Adipose tissue (tissue), 3 donors: Measurements from ENCODE around the gene TGM5. TPM values are rescaled to one million over a fixed set of nuclear protein-coding genes. Genes with fewer than 3 reads are reported as not detected.
"Not testable (repeated sequence)": the region's sequence is repeated elsewhere in the genome, so short reads cannot be mapped to it uniquely, and the experiment has no call there.

ENCODE experiments used
- H3K27ac ChIP-seq: one replicate; pipeline ENCODE4 v1.5.1; 2013; ENCODE audit warnings: low read depth, low read length
- WGBS, 3 donors: extraction: QIAGEN DNeasy Blood & Tissue Kit; methylation state at CpG; one replicate each; pipeline ENCODE4 v1.1.7; 2013; 5-methylcytosine and 5-hydroxymethylcytosine counted together
- polyA plus RNA-seq, 3 donors: library from polyadenylated mRNA; stranded (reverse); fragments of 200-250 nt; gene quantifications; one replicate each; pipeline ENCODE4 v1.2.3, GENCODE V29; 2013
- donor health status: healthy with polysubstance abuse.
- donor health status: Bipolar disorder and iron deficiency.
- donor health status: healthy.

Gene TGM5
- polyA plus RNA-seq, 3 donors = 0.06 to 4.9 TPM; not detected in 1

DNA sequence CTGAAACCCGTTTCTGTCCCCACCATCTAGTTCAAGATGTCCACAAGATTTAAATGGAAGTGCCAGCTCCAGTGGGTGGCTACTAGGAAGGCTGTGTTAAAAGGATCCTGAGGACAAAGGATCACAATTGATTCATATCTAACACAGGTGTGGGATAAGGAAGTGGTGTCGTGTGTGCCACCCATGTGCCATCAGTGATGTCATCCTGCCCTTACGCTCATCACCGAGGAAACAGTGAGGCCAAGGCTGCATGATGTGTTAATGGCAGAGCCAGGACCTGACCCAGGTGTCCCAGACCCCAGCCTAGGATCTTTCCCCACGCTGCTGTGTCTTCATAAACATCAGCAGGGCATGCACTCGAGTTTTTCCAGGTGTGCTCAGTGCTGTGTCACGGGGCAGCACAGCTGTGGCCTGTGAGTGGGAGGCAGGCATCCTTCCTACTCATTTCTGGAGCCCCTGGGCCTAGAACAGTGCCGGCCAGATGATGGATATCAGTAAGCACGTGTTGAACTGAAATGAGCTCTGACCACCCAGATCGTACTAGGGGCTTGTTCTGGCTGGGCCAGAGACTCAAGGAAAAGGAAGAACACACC is 10.6 kb upstream of the TGM5 start:
- WGBS, 3 donors = 66 to 74% (median 71%) methylated on average over 10 of the region's 10 CpGs
- H3K27ac ChIP-seq = no peak overlapping the region

DNA sequence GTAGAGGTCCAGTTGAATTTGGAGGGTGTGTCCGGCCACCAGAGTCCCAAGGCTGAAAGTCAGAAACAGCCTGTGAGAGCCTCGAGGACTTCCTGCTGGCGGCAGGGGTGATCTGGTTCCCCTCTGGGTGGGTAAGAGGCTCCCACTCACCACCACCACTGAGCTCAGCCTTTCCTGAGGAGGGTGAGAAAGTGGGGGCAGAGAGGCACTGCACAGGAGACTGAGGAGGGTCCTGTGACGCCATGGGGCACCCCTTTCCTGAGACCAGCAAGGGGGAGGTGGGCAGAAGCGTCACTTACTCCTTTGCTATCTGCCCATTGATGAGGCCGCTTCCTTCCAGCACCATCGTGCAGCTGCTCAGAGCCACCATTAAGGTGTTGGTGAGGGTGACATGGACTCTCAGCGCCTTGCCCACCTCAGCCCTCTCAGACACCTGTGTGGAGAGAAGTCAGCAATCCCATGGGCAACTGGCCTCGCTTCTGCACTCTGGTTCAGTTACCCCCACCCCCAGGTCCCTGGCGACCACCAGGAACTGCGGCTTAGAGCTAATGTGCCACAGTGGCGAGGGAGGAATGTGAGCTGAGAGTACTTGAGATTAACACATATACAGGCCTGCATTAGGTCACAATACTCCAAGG is 10.0 kb upstream of the TGM5 start:
- WGBS, 3 donors = 67 to 77% (median 73%) methylated on average over 12 of the region's 12 CpGs
- H3K27ac ChIP-seq = no peak overlapping the region

DNA sequence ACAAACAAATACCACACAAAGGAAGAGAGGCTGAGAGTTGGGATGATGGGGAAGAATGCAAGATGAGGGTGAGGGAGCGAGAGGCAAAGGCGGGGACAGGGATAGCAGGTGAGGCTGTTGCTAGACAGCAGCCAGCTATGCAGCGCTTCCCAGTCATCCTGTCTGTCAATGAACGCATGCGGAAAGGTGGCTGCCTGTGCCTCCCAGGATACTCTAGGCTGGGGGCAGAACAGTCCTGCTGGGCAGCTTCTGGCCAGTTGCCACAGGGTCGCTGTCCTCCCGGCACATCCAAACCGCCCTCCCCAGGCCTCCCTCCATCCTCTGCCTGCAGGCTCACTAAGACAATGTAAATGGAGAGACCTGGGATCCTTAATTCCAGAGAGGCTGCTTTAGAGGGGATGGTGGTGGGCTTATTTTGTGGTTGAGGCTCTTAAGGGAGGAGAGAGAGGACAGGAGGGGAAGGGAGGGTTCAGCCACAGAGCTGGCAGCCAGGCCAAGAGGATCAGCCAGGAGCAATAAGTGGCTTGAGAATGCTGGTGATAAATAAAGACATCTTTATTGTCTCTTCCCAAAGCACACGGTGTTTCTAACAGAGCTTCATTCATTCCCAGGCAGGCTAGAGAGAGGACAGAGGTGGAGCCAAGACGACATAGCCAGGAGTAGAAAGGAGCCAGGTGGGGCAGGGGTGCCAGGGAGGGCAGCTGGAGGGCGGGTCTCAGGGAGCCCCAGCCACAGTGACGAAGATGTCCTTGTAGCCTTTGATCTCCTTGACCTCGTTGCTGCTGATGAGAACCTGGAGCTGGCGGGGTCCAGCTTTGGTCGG is 9.2 kb upstream of the TGM5 start:
- H3K27ac ChIP-seq = no peak overlapping the region
- WGBS, 3 donors = 60 to 75% (median 71%) methylated on average over 15 of the region's 15 CpGs

DNA sequence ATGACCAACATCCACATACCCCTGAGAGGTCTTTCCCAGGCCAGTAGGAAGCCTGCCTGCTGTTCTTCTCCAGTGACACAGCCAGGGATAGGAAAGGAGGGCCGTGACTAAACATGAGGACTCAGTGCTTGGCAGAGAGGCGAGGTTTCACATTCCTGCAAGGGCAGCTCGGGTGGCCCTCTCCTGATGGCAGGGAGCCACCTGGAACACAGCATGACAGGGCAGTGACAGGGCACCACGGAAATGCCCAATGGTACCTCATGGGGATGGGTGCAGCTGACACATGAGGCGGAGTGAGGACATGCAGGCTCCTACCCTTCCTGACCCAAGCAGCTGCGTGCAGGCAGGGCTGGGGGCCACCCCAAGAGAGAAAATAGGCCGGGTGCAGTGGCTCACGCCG is 7.4 kb upstream of the TGM5 start:
- WGBS, 3 donors = 41 to 76% (median 67%) methylated on average over 9 of the region's 9 CpGs
- H3K27ac ChIP-seq = no peak overlapping the region

DNA sequence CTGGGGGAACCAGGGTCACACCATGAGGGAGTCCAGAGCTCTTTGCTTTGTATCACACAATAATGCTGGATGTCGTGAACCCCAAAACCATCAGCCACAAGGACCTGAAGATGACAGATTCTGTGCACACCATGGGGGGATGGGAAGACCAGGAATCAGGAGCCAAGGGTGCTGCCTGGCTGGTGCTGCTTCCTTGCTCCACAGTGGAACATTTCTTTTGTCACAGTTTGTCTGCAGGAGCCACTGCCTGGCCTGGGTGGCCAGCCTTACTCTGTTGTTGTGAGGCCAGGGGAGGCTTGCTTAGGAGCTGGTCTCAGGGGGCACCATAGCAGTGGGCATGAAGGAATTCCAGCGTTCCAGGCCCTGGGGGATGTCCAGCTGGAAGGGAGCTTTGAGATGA is 6.5 kb upstream of the TGM5 start:
- no peak overlapping the region for H3K27ac ChIP-seq
- whole genome bisulfite sequencing, 3 donors = 75 to 90% (median 77%) methylated on average over 2 of the region's 2 CpGs

DNA sequence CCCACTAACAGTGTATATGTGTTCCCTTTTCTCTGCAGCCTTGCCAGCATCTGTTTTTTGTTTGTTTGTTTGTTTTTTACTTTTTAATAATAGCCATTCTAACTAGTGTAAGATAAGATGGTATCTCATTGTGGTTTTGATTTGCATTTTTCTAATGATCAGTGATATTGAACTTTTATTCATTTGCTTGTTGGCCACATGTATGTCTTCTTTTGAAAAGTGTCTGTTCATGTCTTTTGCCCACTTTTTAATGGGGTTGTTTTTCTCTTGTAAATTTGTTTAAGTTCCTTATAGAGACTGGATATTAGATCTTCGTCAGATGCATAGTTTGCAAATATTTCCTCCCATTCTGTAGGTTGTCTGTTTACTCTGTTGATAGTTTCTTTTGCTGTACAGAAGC is 5.2 kb upstream of the TGM5 start:
- not testable (repeated sequence) for H3K27ac ChIP-seq
- WGBS, 3 donors = 79 to 100% (median 87%) methylated on average over 1 of the region's 1 CpG

DNA sequence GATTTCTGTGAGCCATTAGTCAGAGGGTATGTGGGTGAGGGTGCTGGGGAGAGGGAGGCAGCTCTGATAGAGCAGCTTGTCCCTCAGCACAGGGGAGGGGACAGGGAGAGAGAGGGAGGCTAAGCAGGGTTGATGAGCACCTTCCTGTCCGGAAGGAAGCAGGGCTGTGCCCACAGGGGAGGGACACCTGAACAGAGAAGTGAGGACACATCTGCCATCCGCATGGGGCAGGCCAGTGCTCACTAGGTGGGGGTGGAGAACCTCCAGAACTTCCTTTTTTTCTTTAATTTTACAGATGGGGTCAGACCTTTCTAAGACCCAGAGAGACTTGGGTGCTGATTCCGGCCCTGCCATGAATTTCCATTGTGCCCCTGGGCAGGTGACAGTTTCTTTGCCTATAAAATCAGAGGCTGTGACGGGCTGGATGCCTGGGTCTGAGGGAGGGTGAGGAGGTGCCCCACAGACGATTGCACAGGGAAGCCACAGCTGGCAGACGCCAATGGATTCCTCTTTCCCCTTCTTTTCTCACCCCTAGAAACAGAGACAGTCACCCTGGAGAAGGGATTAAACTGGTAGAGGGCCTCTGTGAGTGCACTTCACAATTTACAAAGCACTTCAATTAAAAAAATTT is 4.1 kb upstream of the TGM5 start:
- WGBS, 3 donors = 33 to 55% (median 33%) methylated on average over 6 of the region's 6 CpGs
- H3K27ac ChIP-seq = no peak overlapping the region

DNA sequence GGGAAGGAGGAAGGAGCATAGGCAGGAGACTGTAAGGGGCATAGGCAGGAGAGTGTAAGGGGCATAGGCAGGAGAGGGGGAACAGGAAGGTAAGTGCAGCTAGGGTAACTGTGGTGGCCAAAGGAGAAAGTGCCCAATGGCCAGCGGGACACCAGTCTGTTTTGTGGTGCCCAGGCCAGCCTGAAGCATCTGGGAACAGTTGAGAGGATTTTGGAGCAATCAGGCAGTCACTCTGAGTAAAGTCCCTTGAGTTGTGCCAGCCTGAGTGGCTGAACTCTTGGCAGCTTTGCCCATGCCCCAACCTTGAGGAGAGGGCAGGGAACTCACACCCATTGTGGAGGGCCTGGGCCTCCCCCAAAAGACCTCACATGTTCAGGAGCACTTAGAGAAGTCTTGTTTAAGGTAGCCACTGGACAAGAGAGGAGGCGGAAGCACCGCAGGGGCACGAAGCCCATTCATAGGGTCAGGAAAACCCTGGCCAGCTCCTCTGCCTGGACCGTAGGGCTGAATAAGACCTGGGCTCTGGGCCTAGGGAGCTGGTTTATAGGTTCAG is 3.5 kb upstream of the TGM5 start:
- H3K27ac ChIP-seq = no peak overlapping the region
- WGBS, 3 donors = 74 to 77% (median 75%) methylated on average over 5 of the region's 5 CpGs

DNA sequence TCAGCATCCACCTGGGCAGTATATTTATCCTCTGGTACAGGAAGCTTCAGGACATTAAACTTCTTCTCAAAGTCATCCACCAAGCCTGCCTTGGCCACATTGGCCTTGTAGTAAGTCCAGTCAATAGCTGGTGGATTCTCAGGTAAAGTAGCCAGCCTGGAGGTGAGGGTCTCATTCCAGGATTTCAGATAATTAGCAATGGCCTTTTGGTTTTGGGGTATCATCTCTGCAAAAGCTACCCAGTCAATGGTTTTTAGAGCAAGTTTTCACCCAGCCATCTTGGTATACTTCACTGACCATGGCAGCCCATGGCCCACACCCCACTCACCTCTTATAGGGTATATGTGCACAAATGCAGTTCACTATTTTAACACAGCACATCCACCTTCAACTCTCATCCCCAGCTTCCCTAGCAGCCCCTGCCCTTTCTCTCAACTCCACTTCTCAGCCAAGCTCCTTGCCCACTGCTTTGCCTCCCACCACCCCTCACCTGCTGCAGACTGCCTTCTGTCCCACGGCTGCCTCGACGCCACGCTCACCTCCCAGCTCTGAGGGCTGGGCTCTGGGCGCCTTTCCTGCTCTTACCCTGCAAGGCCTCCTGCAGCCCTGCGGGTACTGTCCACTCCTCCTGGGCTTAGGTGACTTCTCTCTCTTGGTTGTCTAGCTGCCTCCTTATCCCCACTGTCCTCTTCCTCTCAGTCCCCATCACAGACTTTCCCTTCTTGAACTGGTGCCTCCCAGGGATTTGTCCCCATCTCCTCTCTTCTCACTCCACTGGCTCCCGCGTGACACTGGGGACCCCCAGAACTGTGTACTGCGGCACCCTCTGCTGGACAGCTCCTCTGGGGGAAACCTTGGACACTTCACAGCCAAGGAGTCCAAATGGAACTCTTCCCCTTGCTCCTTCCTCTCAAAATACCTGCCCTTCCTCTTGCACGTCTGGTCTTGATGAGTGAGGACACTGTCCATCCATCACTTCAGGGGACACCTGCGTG is 1.7 kb upstream of the TGM5 start:
- WGBS, 3 donors = 43 to 60% (median 54%) methylated on average over 11 of the region's 11 CpGs
- no peak overlapping the region for H3K27ac ChIP-seq

DNA sequence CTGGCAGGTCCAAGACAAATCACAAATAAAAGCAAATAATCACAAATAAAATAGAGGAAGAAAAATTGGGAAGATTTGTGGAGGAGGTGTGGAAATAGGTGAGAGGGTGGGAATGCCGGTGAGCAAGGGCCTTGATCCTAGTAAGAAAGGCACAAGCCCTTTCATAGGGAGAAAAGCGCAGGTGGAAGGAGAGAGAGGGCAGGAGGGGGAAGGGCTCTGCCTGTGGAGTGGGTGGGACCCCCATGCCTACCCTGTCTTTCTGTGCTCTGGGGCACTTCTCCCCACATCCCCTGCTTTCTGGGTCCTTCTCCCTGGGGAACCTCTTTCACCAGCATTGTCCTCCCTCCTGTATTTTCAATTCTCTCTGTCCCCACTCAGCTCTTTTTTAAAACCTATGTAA is 711 bp upstream of the TGM5 start:
- 87 to 95% (median 92%) methylated on average over 2 of the region's 2 CpGs for WGBS, 3 donors
- no peak overlapping the region for H3K27ac ChIP-seq

DNA sequence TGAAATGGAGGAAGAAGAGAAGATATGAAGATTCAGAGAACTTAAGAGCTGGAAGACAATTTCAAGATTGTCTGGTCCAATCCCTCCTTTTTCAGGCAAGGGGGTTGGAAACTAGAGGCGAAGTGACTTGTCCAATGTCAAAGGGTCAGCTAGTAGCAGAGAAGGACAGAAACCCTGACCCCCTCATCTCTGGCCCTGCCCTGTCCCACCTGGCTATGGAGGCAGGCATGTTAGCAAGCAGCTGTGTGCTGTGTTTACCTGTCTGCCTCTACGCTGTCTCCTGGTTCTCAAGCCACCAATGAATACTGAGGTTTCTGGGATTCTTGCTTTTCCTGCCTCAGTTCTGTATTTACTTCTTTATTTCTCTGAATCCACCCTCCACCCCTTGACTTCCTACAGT is 342 bp downstream of the TGM5 start:
- WGBS, 3 donors = 86 to 97% (median 92%) methylated on average over 2 of the region's 2 CpGs

DNA sequence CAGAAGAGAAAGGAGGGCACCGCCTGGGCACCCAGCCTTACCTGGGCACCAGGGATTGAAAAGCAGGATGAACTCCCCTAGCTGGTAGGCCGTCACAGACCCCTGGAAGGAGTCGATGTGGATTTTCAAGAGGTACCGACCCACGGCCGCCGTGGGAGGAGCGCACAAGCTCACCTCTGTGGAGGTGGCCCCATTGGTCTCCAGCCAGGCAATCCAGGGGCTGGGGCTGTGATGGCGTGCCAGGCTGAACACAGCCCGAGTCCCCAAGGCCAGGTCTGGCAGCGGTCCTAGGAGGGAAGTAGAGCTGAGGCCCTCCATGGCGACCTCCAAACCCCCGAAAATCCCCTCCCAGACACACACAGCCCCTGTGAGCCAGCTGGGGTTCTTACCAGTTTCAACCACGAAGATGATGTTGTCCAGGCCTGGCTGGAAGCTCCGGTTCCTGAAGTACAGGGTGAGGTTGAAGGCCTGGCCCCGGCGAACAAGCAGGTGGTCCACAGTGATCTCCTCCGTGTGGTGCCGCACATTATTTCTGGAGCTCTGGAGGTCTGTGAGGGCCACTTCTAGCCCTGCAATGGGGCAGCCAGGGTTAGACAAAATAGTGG is 6.6 kb downstream of the TGM5 start:
- WGBS, 3 donors = 80 to 91% (median 90%) methylated on average over 19 of the region's 19 CpGs
- no peak overlapping the region for H3K27ac ChIP-seq

More for the DNA sequence above, 342 bp downstream of the TGM5 start:
- no peak overlapping the region for H3K27ac ChIP-seq

DNA sequence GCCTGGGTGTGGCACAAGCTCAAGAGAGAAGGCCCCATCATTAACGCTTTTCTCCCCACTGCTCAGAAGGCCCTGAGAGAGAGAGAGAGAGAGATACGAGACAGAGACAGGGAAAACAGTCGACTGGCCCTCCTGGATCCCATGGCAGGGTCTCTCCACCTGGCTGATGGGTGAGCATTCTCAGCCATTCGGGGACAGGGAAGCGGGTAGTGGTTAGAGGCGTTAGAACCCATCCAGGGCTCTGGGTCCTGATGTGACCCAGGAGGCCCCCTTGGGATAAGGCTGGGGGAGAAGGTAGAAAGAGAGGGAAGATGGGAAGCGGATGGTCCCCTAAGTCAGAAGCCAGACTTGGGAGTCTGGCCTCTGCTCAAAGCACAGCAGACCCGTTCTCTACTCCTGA is 7.9 kb downstream of the TGM5 start:
- 78 to 94% (median 89%) methylated on average over 8 of the region's 8 CpGs for WGBS, 3 donors
- no peak overlapping the region for H3K27ac ChIP-seq

DNA sequence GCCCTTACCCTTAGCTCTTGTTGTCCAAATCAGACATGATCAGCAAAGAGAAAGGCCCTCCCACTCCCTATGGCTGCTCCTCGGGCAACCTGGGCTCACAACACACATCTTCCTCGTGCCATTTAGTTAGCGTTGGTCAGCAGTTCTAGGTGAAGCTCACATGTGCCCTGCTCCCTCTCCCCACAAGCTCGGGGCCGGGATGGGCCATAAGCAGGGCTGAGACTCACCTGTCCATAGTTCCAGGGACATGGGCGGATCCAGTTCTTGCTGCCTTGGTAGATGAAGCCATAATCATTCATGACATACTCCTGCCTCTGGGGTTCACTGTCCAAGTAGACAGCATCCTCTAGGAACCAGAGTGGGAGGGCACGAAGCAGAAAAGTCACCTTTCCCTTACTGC is 10.4 kb downstream of the TGM5 start:
- 76 to 93% (median 86%) methylated on average over 7 of the region's 7 CpGs for WGBS, 3 donors
- H3K27ac ChIP-seq = no peak overlapping the region

DNA sequence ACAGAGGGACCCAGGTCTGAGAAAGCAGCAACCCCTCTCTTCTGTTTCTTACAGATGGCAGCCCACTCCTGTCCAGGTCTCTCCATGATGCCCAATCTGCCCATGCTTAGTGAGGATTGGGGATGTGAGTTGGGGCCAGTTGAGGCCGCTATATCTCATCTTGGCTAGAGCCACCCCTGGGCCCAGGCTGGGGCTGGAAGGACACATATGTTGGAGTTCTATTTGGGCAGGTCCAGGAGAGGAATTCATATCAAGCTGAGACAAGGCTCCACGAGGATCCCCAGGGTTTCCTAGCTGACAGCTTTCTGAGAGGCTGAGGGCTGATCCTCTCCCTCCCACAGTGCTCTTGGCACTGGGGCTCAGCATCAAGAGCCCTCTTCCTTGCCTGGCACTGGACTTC is 11.4 kb downstream of the TGM5 start:
- H3K27ac ChIP-seq = no peak overlapping the region
- 62 to 73% (median 64%) methylated on average over 2 of the region's 2 CpGs for WGBS, 3 donors

DNA sequence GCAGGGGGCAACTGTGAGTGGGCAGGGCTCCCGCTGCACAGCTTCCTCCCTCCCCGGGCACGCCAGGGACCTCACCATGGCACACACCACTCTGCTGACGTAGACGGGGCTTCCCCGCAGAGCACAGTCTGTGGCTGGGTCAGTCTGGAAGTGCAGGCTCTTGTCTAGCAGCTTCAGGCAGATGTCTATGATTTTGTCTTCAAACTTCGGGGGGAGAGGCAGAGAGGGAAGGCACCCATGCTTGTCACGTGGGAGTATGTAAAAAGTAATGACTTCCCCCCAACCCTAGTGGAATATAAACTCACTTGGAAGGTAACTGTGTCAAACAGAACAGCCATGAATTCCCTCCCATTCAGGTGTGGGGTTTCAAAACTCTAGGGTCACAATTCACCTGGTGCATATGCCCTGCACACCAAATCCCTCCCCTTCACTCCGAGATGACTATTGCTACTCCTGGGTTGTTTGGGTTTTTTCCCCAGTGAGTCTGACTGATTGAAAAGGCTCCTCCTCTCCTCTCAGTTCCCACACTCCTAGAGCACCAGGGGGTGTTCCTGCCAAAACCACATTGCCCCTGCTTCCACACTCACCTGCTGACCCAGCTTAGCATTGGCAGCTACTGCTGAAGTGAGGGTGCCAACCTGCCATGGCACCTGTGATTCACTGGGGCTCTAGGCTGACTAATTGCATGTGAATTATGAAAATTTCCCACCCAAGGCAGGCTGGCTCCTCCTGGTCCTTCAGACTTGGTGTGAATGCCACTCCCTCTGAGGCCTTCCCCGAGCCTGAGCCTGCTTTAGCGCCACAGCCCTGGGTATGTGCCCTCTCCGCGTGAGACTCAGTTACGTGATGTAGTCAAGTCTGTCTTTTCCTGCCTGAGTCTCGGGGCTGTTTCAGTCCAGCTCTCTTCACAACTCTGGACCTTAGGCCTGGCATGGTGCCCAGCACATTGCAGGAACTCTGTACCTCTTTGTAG is 13.0 kb downstream of the TGM5 start:
- no peak overlapping the region for H3K27ac ChIP-seq
- WGBS, 3 donors = 51 to 53% (median 53%) methylated on average over 15 of the region's 15 CpGs
